K562 (cell line): ENCODE measurements around the gene TFAP2E. TPM values are rescaled to one million over a fixed set of nuclear protein-coding genes. Genes with fewer than 3 reads are reported as not detected.

ENCODE experiments used
- CBX1 ChIP-seq: sonication (generic); IDR thresholded peaks from 2 replicates; pipeline ENCODE4 v1.6.1; 2016; ENCODE audit warnings: antibody characterized with exemption, low read depth, mild to moderate bottlenecking
- CREB3 ChIP-seq: fragments of 450-650 bp; conservative IDR thresholded peaks from 2 replicates; pipeline ENCODE4 v1.6.1; 2016; ENCODE audit warnings: missing genetic modification characterization, low read depth, mild to moderate bottlenecking, missing compliant biosample characterization, moderate library complexity
- E2F4 ChIP-seq: sonication (generic); formaldehyde crosslinking; IDR thresholded peaks from 2 replicates; pipeline ENCODE4 v1.8.0; 2022; ENCODE audit warnings: mild to moderate bottlenecking, low read depth, missing genetic modification reagents
- EP300 ChIP-seq: IDR thresholded peaks from 2 replicates; pipeline ENCODE4 v1.6.1; 2012; ENCODE audit warnings: low read length, improper control_type of control experiment
- HEY1 ChIP-seq: fragments of 250-450 bp; sonication (Bioruptor Pico); IDR thresholded peaks from 2 replicates; pipeline ENCODE4 v1.5.0; 2020; ENCODE audit warnings: mild to moderate bottlenecking, moderate library complexity, borderline replicate concordance
- MAZ ChIP-seq, 2 experiments: fragments of 450-650 bp in 1 of 2; sonication (generic) in 1 of 2; formaldehyde crosslinking; IDR thresholded peaks in 1 of 2; conservative IDR thresholded peaks in 1 of 2; 2 replicates each; pipeline versions ENCODE4 v1.4.0 to v1.5.0; 2020; ENCODE audit warnings: mild to moderate bottlenecking in 1 of 2, missing genetic modification reagents in 1 of 2
- MIER1 ChIP-seq: fragments of 450-650 bp; IDR thresholded peaks from 2 replicates; pipeline ENCODE4 v1.6.1; 2016; ENCODE audit warnings: antibody characterized with exemption, mild to moderate bottlenecking, low read depth
- NR2F6 ChIP-seq: fragments of 450-650 bp; formaldehyde crosslinking; IDR thresholded peaks from 2 replicates; pipeline ENCODE4 v1.4.0; 2020; ENCODE audit warnings: mild to moderate bottlenecking
- POLR2B ChIP-seq: fragments of 450-650 bp; IDR thresholded peaks from 2 replicates; pipeline ENCODE4 v1.6.1; 2018; ENCODE audit warnings: low read depth; ENCODE audit not compliant: partially characterized antibody
- PYGO2 ChIP-seq: fragments of 450-650 bp; IDR thresholded peaks from 2 replicates; pipeline ENCODE4 v1.6.1; 2016; ENCODE audit warnings: mild to moderate bottlenecking, missing genetic modification characterization, moderate library complexity, missing compliant biosample characterization
- RFX7 ChIP-seq: fragments of 250-450 bp; sonication (Bioruptor Pico); IDR thresholded peaks from 2 replicates; pipeline ENCODE4 v1.5.1; 2021; ENCODE audit warnings: mild to moderate bottlenecking
- ZFP1 ChIP-seq: fragments of 450-650 bp; formaldehyde crosslinking; IDR thresholded peaks from 2 replicates; pipeline ENCODE4 v1.4.0; 2020; ENCODE audit warnings: mild to moderate bottlenecking, mixed read lengths
- ZNF280B ChIP-seq: fragments of 250-450 bp; sonication (Bioruptor Pico); IDR thresholded peaks from 2 replicates; pipeline ENCODE4 v1.5.1; 2021; ENCODE audit warnings: mild to moderate bottlenecking
- ZNF444 ChIP-seq: fragments of 250-450 bp; sonication (Bioruptor Pico); IDR thresholded peaks from 2 replicates; pipeline ENCODE4 v1.4.0; 2020; ENCODE audit warnings: mild to moderate bottlenecking, moderate library complexity
- ZNF583 ChIP-seq: fragments of 250-450 bp; sonication (Bioruptor Pico); IDR thresholded peaks from 2 replicates; pipeline ENCODE4 v1.4.0; 2020
- ZNF764 ChIP-seq: fragments of 250-450 bp; sonication (Bioruptor Pico); IDR thresholded peaks from 2 replicates; pipeline ENCODE4 v1.4.0; 2020; ENCODE audit warnings: low read depth, mild to moderate bottlenecking, moderate library complexity
- ZNF830 ChIP-seq: fragments of 250-450 bp; sonication (Bioruptor Pico); IDR thresholded peaks from 2 replicates; pipeline ENCODE4 v1.5.0; 2021; ENCODE audit warnings: mild to moderate bottlenecking
- polyA plus RNA-seq, 8 experiments: library from polyadenylated mRNA; depleted of rRNA in 4 of 8; stranded (reverse) in 5 of 8; unstranded in 3 of 8; fragments of >200 nt; fragmentation: Nextera tagmentation in 2 of 8; fragmentation: Illumina TruSeq in 1 of 8; extraction: Ambion mirVana in 2 of 8; extraction: Trizol in 1 of 8; gene quantifications; 2 replicates each; pipeline versions ENCODE4 v1.2.1 to v1.2.3, GENCODE V29; 2011 to 2014; ENCODE audit warnings: inconsistent platforms in 1 of 8, missing spikeins in 1 of 8
- total RNA-seq, 7 experiments: library from RNA; depleted of rRNA in 6 of 7; stranded (reverse); fragments of >200 nt in 6 of 7; fragmentation: Illumina TruSeq in 2 of 7; extraction: Trizol in 2 of 7; gene quantifications; 2 replicates each; pipeline versions ENCODE4 v1.2.1 to v1.2.3, GENCODE V29; 2011 to 2021; ENCODE audit warnings: low replicate concordance in 1 of 7
- TF ChIP-seq, protein P1 (sequence below), 2 experiments: fragments of 450-650 bp in 1 of 2; IDR thresholded peaks; 2 replicates each; pipeline ENCODE4 v1.6.1; 2011 to 2017; ENCODE audit warnings: low read depth in 2 of 2, antibody characterized with exemption in 1 of 2, borderline replicate concordance in 1 of 2, low read length in 1 of 2, mild to moderate bottlenecking in 1 of 2, mixed read lengths in 1 of 2; ENCODE audit not compliant: control insufficient read depth in 1 of 2
- TF ChIP-seq, protein P2 (sequence below): fragments of 250-450 bp; sonication (Bioruptor Pico); IDR thresholded peaks from 2 replicates; pipeline ENCODE4 v1.5.0; 2021

Gene TFAP2E
- total and polyA plus RNA-seq, 9 of the 15 experiments (the other 6 are each of a cell fraction or from before 2014, with no cell fraction given) = 0.03 to 0.11 (median 0.07) TPM; not detected in 4

GRCh38 chr1:35557118-35557610, 15.9 kb upstream of the TFAP2E start, which contains the start of gene KIAA0319L (continued):
- TF ChIP-seq ZNF280B (no peak), RFX7 (no peak), NR2F6 (CRISPR knock-in tag) (no peak), CBX1 (peak; percentile 19; the same call in 1 of the 2 replicates), CREB3 (tag) (no peak), E2F4 (CRISPR knock-in tag) (no peak), PYGO2 (tag) (0 out of 2 replicates have a peak, but pooled peaks have one; percentile 15), MAZ (CRISPR knock-in tag; conservative IDR thresholded peaks at IDR 0.05 in 1 of 2, IDR thresholded peaks at IDR 0.05 in 1 of 2) (peak in 1 of 2 experiments; percentile 100; a peak in 2 of 4 replicates), HEY1 (CRISPR knock-in tag) (no peak), ZNF444 (CRISPR knock-in tag) (no peak), POLR2B (peak; percentile 87), ZNF830 (no peak), ZNF764 (CRISPR knock-in tag) (peak; percentile 56; the same call in 1 of the 2 replicates), ZNF583 (CRISPR knock-in tag) (no peak), ZFP1 (CRISPR knock-in tag) (no peak), MIER1 (no peak), EP300 (no peak)
- TF ChIP-seq, protein P1, sequence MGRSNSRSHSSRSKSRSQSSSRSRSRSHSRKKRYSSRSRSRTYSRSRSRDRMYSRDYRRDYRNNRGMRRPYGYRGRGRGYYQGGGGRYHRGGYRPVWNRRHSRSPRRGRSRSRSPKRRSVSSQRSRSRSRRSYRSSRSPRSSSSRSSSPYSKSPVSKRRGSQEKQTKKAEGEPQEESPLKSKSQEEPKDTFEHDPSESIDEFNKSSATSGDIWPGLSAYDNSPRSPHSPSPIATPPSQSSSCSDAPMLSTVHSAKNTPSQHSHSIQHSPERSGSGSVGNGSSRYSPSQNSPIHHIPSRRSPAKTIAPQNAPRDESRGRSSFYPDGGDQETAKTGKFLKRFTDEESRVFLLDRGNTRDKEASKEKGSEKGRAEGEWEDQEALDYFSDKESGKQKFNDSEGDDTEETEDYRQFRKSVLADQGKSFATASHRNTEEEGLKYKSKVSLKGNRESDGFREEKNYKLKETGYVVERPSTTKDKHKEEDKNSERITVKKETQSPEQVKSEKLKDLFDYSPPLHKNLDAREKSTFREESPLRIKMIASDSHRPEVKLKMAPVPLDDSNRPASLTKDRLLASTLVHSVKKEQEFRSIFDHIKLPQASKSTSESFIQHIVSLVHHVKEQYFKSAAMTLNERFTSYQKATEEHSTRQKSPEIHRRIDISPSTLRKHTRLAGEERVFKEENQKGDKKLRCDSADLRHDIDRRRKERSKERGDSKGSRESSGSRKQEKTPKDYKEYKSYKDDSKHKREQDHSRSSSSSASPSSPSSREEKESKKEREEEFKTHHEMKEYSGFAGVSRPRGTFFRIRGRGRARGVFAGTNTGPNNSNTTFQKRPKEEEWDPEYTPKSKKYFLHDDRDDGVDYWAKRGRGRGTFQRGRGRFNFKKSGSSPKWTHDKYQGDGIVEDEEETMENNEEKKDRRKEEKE (IDR thresholded peaks at IDR 0.05; ENCODE audit: borderline replicate concordance in 1 of 2, control insufficient read depth in 1 of 2, low read depth in 2 of 2, low read length in 1 of 2) = 0 out of 4 replicates have a peak, but pooled peaks of 1 of the 2 experiments have one; percentile 64
- TF ChIP-seq, protein P2, sequence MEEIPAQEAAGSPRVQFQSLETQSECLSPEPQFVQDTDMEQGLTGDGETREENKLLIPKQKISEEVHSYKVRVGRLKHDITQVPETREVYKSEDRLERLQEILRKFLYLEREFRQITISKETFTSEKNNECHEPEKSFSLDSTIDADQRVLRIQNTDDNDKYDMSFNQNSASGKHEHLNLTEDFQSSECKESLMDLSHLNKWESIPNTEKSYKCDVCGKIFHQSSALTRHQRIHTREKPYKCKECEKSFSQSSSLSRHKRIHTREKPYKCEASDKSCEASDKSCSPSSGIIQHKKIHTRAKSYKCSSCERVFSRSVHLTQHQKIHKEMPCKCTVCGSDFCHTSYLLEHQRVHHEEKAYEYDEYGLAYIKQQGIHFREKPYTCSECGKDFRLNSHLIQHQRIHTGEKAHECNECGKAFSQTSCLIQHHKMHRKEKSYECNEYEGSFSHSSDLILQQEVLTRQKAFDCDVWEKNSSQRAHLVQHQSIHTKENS (CRISPR knock-in tag) = no peak
